ENCODE results near the gene PDCD7.

PDCD7 gene

GRCh38 chr15:65086680-65087111, 46.9 kb downstream of the PDCD7 start:
- DNase-seq (ENCODE audit: low read depth) = no peak
- no peak overlapping the region for H3K4me3 ChIP-seq (ENCODE audit: control insufficient read depth, low read depth, low read length)
- TF ChIP-seq CTCF (conservative IDR thresholded peaks at IDR 0.05; ENCODE audit: control insufficient read depth, insufficient read depth, low read depth, low read length) = peak; percentile 7

GRCh38 chr15:65085990-65086679, 47.5 kb downstream of the PDCD7 start:
- DNase-seq (ENCODE audit: low read depth) = no peak
- TF ChIP-seq CTCF (conservative IDR thresholded peaks at IDR 0.05; ENCODE audit: control insufficient read depth, insufficient read depth, low read depth, low read length) = peak; percentile 56
- no peak overlapping the region for H3K4me3 ChIP-seq (ENCODE audit: control insufficient read depth, low read depth, low read length)

GRCh38 chr15:65085207-65085753, 48.3 kb downstream of the PDCD7 start:
- H3K4me3 ChIP-seq (ENCODE audit: control insufficient read depth, low read depth, low read length) = no peak overlapping the region
- TF ChIP-seq CTCF (conservative IDR thresholded peaks at IDR 0.05; ENCODE audit: control insufficient read depth, insufficient read depth, low read depth, low read length) = no peak
- no peak for DNase-seq (ENCODE audit: low read depth)

- TF ChIP-seq CTCF (conservative IDR thresholded peaks at IDR 0.05; ENCODE audit: control insufficient read depth, insufficient read depth, low read depth, low read length) = no peak
- H3K4me3 ChIP-seq (ENCODE audit: control insufficient read depth, low read depth, low read length) = no peak overlapping the region
- DNase-seq (ENCODE audit: low read depth) = no peak
These were observed 49.0 kb downstream of the PDCD7 start for GRCh38 chr15:65084500-65085206.

- no peak overlapping the region for H3K4me3 ChIP-seq (ENCODE audit: control insufficient read depth, low read depth, low read length)
- TF ChIP-seq CTCF (conservative IDR thresholded peaks at IDR 0.05; ENCODE audit: control insufficient read depth, insufficient read depth, low read depth, low read length) = peak; percentile 16
- DNase-seq (ENCODE audit: low read depth) = peak; percentile 26
These were observed 50.3 kb downstream of the PDCD7 start for GRCh38 chr15:65083262-65083701.

GRCh38 chr15:65082303-65082953, 51.2 kb downstream of the PDCD7 start:
- no peak overlapping the region for H3K4me3 ChIP-seq (ENCODE audit: control insufficient read depth, low read depth, low read length)
- TF ChIP-seq CTCF (conservative IDR thresholded peaks at IDR 0.05; ENCODE audit: control insufficient read depth, insufficient read depth, low read depth, low read length) = no peak
- DNase-seq (ENCODE audit: low read depth) = no peak
